ENCODE results near the gene PTPN23. TPM values are rescaled to one million over a fixed set of nuclear protein-coding genes. Genes with fewer than 3 reads are reported as not detected.
A peak's percentile ranks its signal among the peaks of the same experiment; 100 is the strongest.

PTPN23 gene
- total and polyA plus RNA-seq, 2 of the 13 experiments (the other 11 are each of a cell fraction or from before 2014, with no cell fraction given), result 2.3 to 3.7 TPM

GRCh38 chr3:47443611-47443995 lies 62.8 kb downstream of the PTPN23 start (continued):
- TF ChIP-seq NFIB (CRISPR knock-in tag; IDR thresholded peaks at IDR 0.05; ENCODE audit: borderline replicate concordance) (no peak), FOSL2 (CRISPR knock-in tag; IDR thresholded peaks at IDR 0.05) (peak; percentile 87), ZNF292 (CRISPR knock-in tag; IDR thresholded peaks at IDR 0.05; ENCODE audit: borderline replicate concordance, low read depth) (peak; percentile 3; the same call in 1 of the 2 replicates), SMAD3 (CRISPR knock-in tag; IDR thresholded peaks at IDR 0.05) (0 out of 2 replicates have a peak, but pooled peaks have one; percentile 14), HDAC2 (CRISPR knock-in tag; IDR thresholded peaks at IDR 0.05) (0 out of 2 replicates have a peak, but pooled peaks have one; percentile 15), PAX8 (CRISPR knock-in tag; IDR thresholded peaks at IDR 0.05; ENCODE audit: borderline replicate concordance) (no peak), TCF7 (IDR thresholded peaks at IDR 0.05; ENCODE audit: low read depth) (peak; percentile 6; the same call in 1 of the 2 replicates), ZNF335 (CRISPR knock-in tag; IDR thresholded peaks at IDR 0.05) (0 out of 2 replicates have a peak, but pooled peaks have one; percentile 36), MLXIP (CRISPR knock-in tag; IDR thresholded peaks at IDR 0.05; ENCODE audit: borderline replicate concordance) (no peak), ZNF317 (CRISPR knock-in tag; IDR thresholded peaks at IDR 0.05) (0 out of 2 replicates have a peak, but pooled peaks have one; percentile 8), RELA (CRISPR knock-in tag; IDR thresholded peaks at IDR 0.05) (no peak), LCORL (IDR thresholded peaks at IDR 0.05) (0 out of 2 replicates have a peak, but pooled peaks have one; percentile 40), LCORL (CRISPR knock-in tag; IDR thresholded peaks at IDR 0.05) (no peak), BHLHE40 (IDR thresholded peaks at IDR 0.05; ENCODE audit: low read length) (peak; percentile 83), EP300 (IDR thresholded peaks at IDR 0.05; ENCODE audit: low read depth in 2 of 2, low read length in 2 of 2) (peak in 1 of 2 experiments; percentile 46; a peak in 1 of 4 replicates), EP300 (CRISPR knock-in tag; IDR thresholded peaks at IDR 0.05; ENCODE audit: borderline replicate concordance) (no peak)
- TF ChIP-seq, protein P1, sequence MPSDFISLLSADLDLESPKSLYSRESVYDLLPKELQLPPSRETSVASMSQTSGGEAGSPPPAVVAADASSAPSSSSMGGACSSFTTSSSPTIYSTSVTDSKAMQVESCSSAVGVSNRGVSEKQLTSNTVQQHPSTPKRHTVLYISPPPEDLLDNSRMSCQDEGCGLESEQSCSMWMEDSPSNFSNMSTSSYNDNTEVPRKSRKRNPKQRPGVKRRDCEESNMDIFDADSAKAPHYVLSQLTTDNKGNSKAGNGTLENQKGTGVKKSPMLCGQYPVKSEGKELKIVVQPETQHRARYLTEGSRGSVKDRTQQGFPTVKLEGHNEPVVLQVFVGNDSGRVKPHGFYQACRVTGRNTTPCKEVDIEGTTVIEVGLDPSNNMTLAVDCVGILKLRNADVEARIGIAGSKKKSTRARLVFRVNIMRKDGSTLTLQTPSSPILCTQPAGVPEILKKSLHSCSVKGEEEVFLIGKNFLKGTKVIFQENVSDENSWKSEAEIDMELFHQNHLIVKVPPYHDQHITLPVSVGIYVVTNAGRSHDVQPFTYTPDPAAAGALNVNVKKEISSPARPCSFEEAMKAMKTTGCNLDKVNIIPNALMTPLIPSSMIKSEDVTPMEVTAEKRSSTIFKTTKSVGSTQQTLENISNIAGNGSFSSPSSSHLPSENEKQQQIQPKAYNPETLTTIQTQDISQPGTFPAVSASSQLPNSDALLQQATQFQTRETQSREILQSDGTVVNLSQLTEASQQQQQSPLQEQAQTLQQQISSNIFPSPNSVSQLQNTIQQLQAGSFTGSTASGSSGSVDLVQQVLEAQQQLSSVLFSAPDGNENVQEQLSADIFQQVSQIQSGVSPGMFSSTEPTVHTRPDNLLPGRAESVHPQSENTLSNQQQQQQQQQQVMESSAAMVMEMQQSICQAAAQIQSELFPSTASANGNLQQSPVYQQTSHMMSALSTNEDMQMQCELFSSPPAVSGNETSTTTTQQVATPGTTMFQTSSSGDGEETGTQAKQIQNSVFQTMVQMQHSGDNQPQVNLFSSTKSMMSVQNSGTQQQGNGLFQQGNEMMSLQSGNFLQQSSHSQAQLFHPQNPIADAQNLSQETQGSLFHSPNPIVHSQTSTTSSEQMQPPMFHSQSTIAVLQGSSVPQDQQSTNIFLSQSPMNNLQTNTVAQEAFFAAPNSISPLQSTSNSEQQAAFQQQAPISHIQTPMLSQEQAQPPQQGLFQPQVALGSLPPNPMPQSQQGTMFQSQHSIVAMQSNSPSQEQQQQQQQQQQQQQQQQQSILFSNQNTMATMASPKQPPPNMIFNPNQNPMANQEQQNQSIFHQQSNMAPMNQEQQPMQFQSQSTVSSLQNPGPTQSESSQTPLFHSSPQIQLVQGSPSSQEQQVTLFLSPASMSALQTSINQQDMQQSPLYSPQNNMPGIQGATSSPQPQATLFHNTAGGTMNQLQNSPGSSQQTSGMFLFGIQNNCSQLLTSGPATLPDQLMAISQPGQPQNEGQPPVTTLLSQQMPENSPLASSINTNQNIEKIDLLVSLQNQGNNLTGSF (CRISPR knock-in tag; IDR thresholded peaks at IDR 0.05), result no peak
- TF ChIP-seq, protein P2, sequence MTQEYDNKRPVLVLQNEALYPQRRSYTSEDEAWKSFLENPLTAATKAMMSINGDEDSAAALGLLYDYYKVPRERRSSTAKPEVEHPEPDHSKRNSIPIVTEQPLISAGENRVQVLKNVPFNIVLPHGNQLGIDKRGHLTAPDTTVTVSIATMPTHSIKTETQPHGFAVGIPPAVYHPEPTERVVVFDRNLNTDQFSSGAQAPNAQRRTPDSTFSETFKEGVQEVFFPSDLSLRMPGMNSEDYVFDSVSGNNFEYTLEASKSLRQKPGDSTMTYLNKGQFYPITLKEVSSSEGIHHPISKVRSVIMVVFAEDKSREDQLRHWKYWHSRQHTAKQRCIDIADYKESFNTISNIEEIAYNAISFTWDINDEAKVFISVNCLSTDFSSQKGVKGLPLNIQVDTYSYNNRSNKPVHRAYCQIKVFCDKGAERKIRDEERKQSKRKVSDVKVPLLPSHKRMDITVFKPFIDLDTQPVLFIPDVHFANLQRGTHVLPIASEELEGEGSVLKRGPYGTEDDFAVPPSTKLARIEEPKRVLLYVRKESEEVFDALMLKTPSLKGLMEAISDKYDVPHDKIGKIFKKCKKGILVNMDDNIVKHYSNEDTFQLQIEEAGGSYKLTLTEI (CRISPR knock-in tag; conservative IDR thresholded peaks at IDR 0.05), result no peak
- TF ChIP-seq, protein P3, sequence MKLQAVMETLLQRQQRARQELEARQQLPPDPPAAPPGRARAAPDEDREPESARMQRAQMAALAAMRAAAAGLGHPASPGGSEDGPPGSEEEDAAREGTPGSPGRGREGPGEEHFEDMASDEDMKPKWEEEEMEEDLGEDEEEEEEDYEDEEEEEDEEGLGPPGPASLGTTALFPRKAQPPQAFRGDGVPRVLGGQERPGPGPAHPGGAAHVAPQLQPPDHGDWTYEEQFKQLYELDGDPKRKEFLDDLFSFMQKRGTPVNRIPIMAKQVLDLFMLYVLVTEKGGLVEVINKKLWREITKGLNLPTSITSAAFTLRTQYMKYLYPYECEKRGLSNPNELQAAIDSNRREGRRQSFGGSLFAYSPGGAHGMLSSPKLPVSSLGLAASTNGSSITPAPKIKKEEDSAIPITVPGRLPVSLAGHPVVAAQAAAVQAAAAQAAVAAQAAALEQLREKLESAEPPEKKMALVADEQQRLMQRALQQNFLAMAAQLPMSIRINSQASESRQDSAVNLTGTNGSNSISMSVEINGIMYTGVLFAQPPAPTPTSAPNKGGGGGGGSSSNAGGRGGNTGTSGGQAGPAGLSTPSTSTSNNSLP (IDR thresholded peaks at IDR 0.05; ENCODE audit: low read depth, low read length), result peak; percentile 66

Data from HepG2 (cell line).